Keratinocyte (primary cell): ENCODE data around the gene DOCK3.

Experiments
- EZH2 ChIP-seq: IDR thresholded peaks from one replicate; pipeline ENCODE4 v1.6.1; 2012; ENCODE audit warnings: inconsistent platforms, mild to moderate bottlenecking, low read length, moderate library complexity
- TF ChIP-seq, protein P1 (sequence below), 3 experiments: IDR thresholded peaks in 1 of 3; conservative IDR thresholded peaks in 1 of 3; optimal IDR thresholded peaks in 1 of 3; 2 replicates in 2 of 3; 3 replicates in 1 of 3; pipeline versions ENCODE3 to v1.5.1; 2011; ENCODE audit warnings: low read length in 3 of 3, mild to moderate bottlenecking in 3 of 3, moderate library complexity in 2 of 3, control low read depth in 1 of 3, inconsistent platforms in 1 of 3; ENCODE audit not compliant: insufficient read depth in 2 of 3; ENCODE audit errors: extremely low read depth in 1 of 3

- TF ChIP-seq, protein P1, sequence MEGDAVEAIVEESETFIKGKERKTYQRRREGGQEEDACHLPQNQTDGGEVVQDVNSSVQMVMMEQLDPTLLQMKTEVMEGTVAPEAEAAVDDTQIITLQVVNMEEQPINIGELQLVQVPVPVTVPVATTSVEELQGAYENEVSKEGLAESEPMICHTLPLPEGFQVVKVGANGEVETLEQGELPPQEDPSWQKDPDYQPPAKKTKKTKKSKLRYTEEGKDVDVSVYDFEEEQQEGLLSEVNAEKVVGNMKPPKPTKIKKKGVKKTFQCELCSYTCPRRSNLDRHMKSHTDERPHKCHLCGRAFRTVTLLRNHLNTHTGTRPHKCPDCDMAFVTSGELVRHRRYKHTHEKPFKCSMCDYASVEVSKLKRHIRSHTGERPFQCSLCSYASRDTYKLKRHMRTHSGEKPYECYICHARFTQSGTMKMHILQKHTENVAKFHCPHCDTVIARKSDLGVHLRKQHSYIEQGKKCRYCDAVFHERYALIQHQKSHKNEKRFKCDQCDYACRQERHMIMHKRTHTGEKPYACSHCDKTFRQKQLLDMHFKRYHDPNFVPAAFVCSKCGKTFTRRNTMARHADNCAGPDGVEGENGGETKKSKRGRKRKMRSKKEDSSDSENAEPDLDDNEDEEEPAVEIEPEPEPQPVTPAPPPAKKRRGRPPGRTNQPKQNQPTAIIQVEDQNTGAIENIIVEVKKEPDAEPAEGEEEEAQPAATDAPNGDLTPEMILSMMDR (optimal IDR thresholded peaks at IDR 0.05 in 1 of 3, IDR thresholded peaks at IDR 0.05 in 1 of 3, conservative IDR thresholded peaks at IDR 0.05 in 1 of 3; ENCODE audit: extremely low read depth in 1 of 3, insufficient read depth in 2 of 3, low read length in 3 of 3): no peak
- TF ChIP-seq EZH2: no peak
Observed at GRCh38 chr3:50926868-50927267, 252.1 kb downstream of the DOCK3 start.
